Heart right ventricle (tissue), 16 donors: ENCODE results near the gene NUAK2. TPM values are rescaled to one million over a fixed set of nuclear protein-coding genes. Genes with fewer than 3 reads are reported as not detected.
A peak's percentile ranks its signal among the peaks of the same experiment; 100 is the strongest.

Experiments used
- ATAC-seq, 8 donors: fragments of 200-7000 bp; cut with Tn5 transposase; one replicate each; pipeline ENCODE4 v1.9.1; 2020; ENCODE audit warnings: mild to moderate bottlenecking in 8 of 8, moderate library complexity in 8 of 8, moderate number of reproducible peaks in 1 of 8
- DNase-seq, 2 donors: peaks; one replicate each; pipeline ENCODE4 v3.0.0-alpha.2; 2020
- H3K27ac ChIP-seq, 10 donors: fragments of 200-600 bp; sonication (generic) in 2 of 10; one replicate each; pipeline versions ENCODE4 v1.5.0 to v1.8.0; 2020 to 2022; ENCODE audit warnings: mild to moderate bottlenecking in 3 of 10
- H3K27me3 ChIP-seq, 7 donors: fragments of 200-600 bp; one replicate each; pipeline ENCODE4 v1.8.0; 2021 to 2022; ENCODE audit warnings: mild to moderate bottlenecking in 2 of 7
- H3K36me3 ChIP-seq, 9 donors: fragments of 200-600 bp; sonication (generic) in 1 of 9; one replicate each; pipeline versions ENCODE4 v1.5.0 to v1.8.0; 2020 to 2022; ENCODE audit warnings: mild to moderate bottlenecking in 2 of 9
- H3K4me1 ChIP-seq, 9 donors: fragments of 200-600 bp; sonication (generic) in 1 of 9; one replicate each; pipeline versions ENCODE4 v1.5.0 to v1.8.0; 2020 to 2022; ENCODE audit warnings: mild to moderate bottlenecking in 4 of 9
- H3K4me3 ChIP-seq, 10 donors: fragments of 200-600 bp; sonication (generic) in 2 of 10; one replicate each; pipeline versions ENCODE4 v1.5.0 to v1.8.0; 2020 to 2022; ENCODE audit warnings: mild to moderate bottlenecking in 7 of 10, moderate library complexity in 2 of 10
- H3K9me3 ChIP-seq, 11 donors: fragments of 200-600 bp in 10 of 11; sonication (generic) in 2 of 11; one replicate each; pipeline versions ENCODE4 v1.5.0 to v1.8.0; 2013 to 2022; ENCODE audit warnings: mild to moderate bottlenecking in 2 of 11, control low read depth in 1 of 11, moderate library complexity in 1 of 11
- CTCF ChIP-seq, 9 donors: fragments of 200-600 bp; sonication (generic) in 2 of 9; IDR thresholded peaks; one replicate each; pipeline versions ENCODE4 v1.5.0 to v1.8.0; 2021 to 2022; ENCODE audit warnings: antibody characterized with exemption in 9 of 9, mild to moderate bottlenecking in 5 of 9, moderate library complexity in 1 of 9
- WGBS, 2 donors: extraction: QIAGEN DNeasy Blood & Tissue Kit; methylation state at CpG; one replicate each; pipeline ENCODE4 v1.1.7; 2013; ENCODE audit warnings: inconsistent platforms in 1 of 2; 5-methylcytosine and 5-hydroxymethylcytosine counted together
- intact Hi-C, 10 donors: fragments of 100-400 bp; cut with DNase I; formaldehyde crosslinking; loops; one replicate each; pipeline versions ENCODE4 v1.11.1 to v1.14.2; 2022
- polyA plus RNA-seq, 2 donors: library from polyadenylated mRNA; stranded (reverse); fragments of 200-250 nt; gene quantifications; one replicate each; pipeline ENCODE4 v1.2.3, GENCODE V29; 2013
- total RNA-seq, 10 donors: library from RNA; stranded (reverse); fragmentation: NEBNext Ultra II Directional in 3 of 10; extraction: Animal tissue kit (Norgen Biotek cat#: 25700) in 3 of 10; gene quantifications; one replicate each; pipeline versions ENCODE4 v1.2.1 to v1.2.4, GENCODE V29; 2021 to 2023
- donor health status: Arrhythmogenic right ventricular cardiomyopathy.
- donor health status: ischemic (EF 13 %, LVEDD 7.1; RV severe dilation, severe dysfunction).
- donor health status: healthy with polysubstance abuse.
- donor health status: DM: no; HTN: yes; CAD: no.
- donor health status: DM: no; HTN: no; CAD: no.
- donor health status: ischemic (EF 25% LVEDD 6.9; RV normal size, moderate dysfunction).
- donor health status: ischemic (EF 25% LVEDD 5.7; RV mildly dilated, moderate dysfunction).
- donor health status: healthy.
- donor health status: DM: yes; HTN: yes; CAD: no.
- donor health status: Ischemic cardiomyopathy.
- donor health status: ischemic (EF 35%, LVEDD 5.7; RV mildly dilated, moderate dysfunction).
- donor health status: nonischemic (EF 11% LVEDD 7.7; RV severe dilation, severe dysfunction).
- donor health status: DM: yes; HTN: yes; CAD: no.
- donor health status: PGD.
- donor health status: ischemic (EF 29% LVEDD 5.4; RV normal size, mild dysfunction).
- donor health status: nonischemic (EF 23%, LVEDD 6.1; RV moderate dilation, normal function).

The NUAK2 gene
- total and polyA plus RNA-seq, 12 donors = 0.25 to 3.1 (median 0.50) TPM

GRCh38 chr1:205272536-205272935 is 49.0 kb downstream of the NUAK2 start:
- ATAC-seq (no peak), DNase-seq (no peak)
- Histone ChIP-seq H3K27ac (no peak overlapping the region), H3K4me1 (peaks cover 0 to 41% (median 19%) of the 10 kb centered on the region in 9 donors), H3K4me3 (no peak overlapping the region), H3K27me3 (no peaks in the 10 kb centered on the region), H3K9me3 (no peaks in the 10 kb centered on the region), H3K36me3 (peaks cover 0 to 11% (median 0%) of the 10 kb centered on the region in 9 donors)
- 86 to 87% methylated on average over 3 of the region's 3 CpGs for WGBS, 2 donors
- no peak for TF ChIP-seq CTCF (IDR thresholded peaks at IDR 0.05)
- intact Hi-C loops = loop anchor here in 4 of 10 donors (2.0 to 10.0 kb wide), 2 partner anchors 52 to 212 kb away; no protein-coding TSS in a partner anchor

GRCh38 chr1:205271745-205272144 is 49.8 kb downstream of the NUAK2 start:
- Histone ChIP-seq H3K4me1 (peaks cover 0 to 49% (median 27%) of the 10 kb centered on the region in 9 donors), H3K36me3 (peaks cover 0 to 11% (median 0%) of the 10 kb centered on the region in 9 donors), H3K27me3 (no peaks in the 10 kb centered on the region), H3K9me3 (no peaks in the 10 kb centered on the region), H3K4me3 (no peak overlapping the region), H3K27ac (no peak overlapping the region)
- peak in 1 of 8 donors; percentile 2 for ATAC-seq
- no peak for DNase-seq
- WGBS, 2 donors = 92% methylated on average over 18 of the region's 18 CpGs
- no peak for TF ChIP-seq CTCF (IDR thresholded peaks at IDR 0.05)
- intact Hi-C loops = loop anchor here in 4 of 10 donors (2.0 to 10.0 kb wide), 2 partner anchors 53 to 213 kb away; no protein-coding TSS in a partner anchor

DNA sequence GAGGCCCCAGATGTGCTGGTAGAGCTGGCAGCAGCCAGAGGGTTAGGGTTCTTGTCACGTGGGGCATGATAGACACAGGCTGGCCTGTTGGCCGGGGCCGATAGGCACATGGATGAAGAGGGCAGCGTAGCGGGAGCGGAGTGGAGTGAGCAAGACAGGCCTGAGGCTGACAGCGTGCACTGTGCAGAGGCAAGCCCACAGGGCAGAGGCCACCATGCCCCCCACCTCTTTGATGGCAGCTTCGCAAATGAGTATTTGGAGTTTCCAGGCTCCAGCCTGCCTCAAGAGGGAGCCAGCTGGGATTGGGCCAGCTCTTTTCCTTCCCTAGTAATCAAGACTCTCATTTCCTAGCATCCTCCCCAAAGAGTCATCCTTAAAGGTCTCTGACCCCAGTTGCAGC is 50.3 kb downstream of the NUAK2 start:
- peak; percentile 22 to 55 (median 34) for ATAC-seq
- Histone ChIP-seq H3K36me3 (peaks cover 0 to 11% (median 0%) of the 10 kb centered on the region in 9 donors), H3K4me1 (peaks cover 0 to 50% (median 28%) of the 10 kb centered on the region in 9 donors), H3K4me3 (no peak overlapping the region), H3K27me3 (no peaks in the 10 kb centered on the region), H3K27ac (no peak overlapping the region), H3K9me3 (no peaks in the 10 kb centered on the region)
- 65 to 73% methylated on average over 8 of the region's 8 CpGs for WGBS, 2 donors
- peak in 1 of 2 donors; percentile 58 for DNase-seq
- intact Hi-C loops = loop anchor here in 1 of 10 donors (10.0 kb wide), 1 partner anchor 214 kb away; no protein-coding TSS in a partner anchor
- peak in 5 of 9 donors; percentile 7 to 32 (median 29) for TF ChIP-seq CTCF (IDR thresholded peaks at IDR 0.05)

GRCh38 chr1:205270764-205271163 is 50.8 kb downstream of the NUAK2 start:
- no peak for TF ChIP-seq CTCF (IDR thresholded peaks at IDR 0.05)
- Histone ChIP-seq H3K9me3 (no peaks in the 10 kb centered on the region), H3K27ac (no peak overlapping the region), H3K4me3 (no peak overlapping the region), H3K27me3 (no peaks in the 10 kb centered on the region), H3K36me3 (peaks cover 0 to 11% (median 0%) of the 10 kb centered on the region in 9 donors), H3K4me1 (peaks cover 0 to 50% (median 28%) of the 10 kb centered on the region in 9 donors)
- ATAC-seq (peak in 6 of 8 donors; percentile 20 to 58 (median 39)), DNase-seq (no peak)
- WGBS, 2 donors = 56 to 57% methylated on average over 8 of the region's 8 CpGs
- intact Hi-C loops = loop anchor here in 1 of 10 donors (10.0 kb wide), 1 partner anchor 214 kb away; no protein-coding TSS in a partner anchor
